WERI-Rb-1 (cell line): ENCODE measurements around the gene MYOZ3.

Experiments
- DNase-seq: peaks from one replicate; pipeline ENCODE4 v3.0.0-alpha.2; 2020
- H3K27ac ChIP-seq: fragments of 250-450 bp; sonication (Bioruptor Pico); 2 replicates; pipeline ENCODE4 v1.5.1; 2020; ENCODE audit warnings: mild to moderate bottlenecking, moderate library complexity
- H3K27me3 ChIP-seq: fragments of 250-450 bp; sonication (Bioruptor Pico); 2 replicates; pipeline ENCODE4 v1.5.1; 2021; ENCODE audit warnings: mild to moderate bottlenecking, low read depth, moderate library complexity; ENCODE audit not compliant: insufficient read depth, severe bottlenecking
- H3K36me3 ChIP-seq: fragments of 250-450 bp; sonication (Bioruptor Pico); 2 replicates; pipeline ENCODE4 v1.5.1; 2020; ENCODE audit warnings: mild to moderate bottlenecking, moderate library complexity
- H3K4me3 ChIP-seq: 2 replicates; pipeline ENCODE4 v1.5.1; 2011; ENCODE audit warnings: low read depth, mild to moderate bottlenecking, control low read depth, low read length
- H3K9me3 ChIP-seq: fragments of 250-450 bp; sonication (Bioruptor Pico); 2 replicates; pipeline ENCODE4 v1.5.1; 2021; ENCODE audit warnings: mild to moderate bottlenecking, moderate library complexity; ENCODE audit not compliant: severe bottlenecking
- TF ChIP-seq, protein P1 (sequence below): IDR thresholded peaks from 2 replicates; pipeline ENCODE4 v1.5.1; 2011; ENCODE audit warnings: low read depth, mild to moderate bottlenecking, control low read depth, inconsistent platforms, low read length

The MYOZ3 gene

DNA sequence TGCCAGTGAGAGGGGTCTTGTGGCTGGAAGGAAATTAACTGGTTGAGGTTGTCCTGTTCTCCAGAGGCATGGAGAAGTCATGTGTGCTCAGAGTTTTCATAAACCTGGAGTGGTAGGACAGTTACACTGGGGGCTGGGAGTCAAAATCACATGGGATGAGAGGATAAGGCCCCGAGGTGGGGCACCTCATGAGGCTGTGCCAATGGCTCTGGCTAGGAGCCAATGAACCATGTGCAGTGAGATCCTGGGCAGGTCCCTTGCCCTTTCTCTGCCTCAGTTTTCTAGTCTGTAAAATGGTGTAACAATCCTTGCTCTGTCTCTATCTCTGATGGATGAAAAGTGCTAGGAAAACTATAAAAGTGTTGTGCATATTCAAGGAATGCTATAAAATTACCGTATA lies 27.6 kb upstream of the MYOZ3 start:
- no peak overlapping the region for H3K4me3 ChIP-seq
- H3K27ac ChIP-seq = no peak overlapping the region
- H3K9me3 ChIP-seq = no peaks in the 10 kb centered on the region
- TF ChIP-seq, protein P1, sequence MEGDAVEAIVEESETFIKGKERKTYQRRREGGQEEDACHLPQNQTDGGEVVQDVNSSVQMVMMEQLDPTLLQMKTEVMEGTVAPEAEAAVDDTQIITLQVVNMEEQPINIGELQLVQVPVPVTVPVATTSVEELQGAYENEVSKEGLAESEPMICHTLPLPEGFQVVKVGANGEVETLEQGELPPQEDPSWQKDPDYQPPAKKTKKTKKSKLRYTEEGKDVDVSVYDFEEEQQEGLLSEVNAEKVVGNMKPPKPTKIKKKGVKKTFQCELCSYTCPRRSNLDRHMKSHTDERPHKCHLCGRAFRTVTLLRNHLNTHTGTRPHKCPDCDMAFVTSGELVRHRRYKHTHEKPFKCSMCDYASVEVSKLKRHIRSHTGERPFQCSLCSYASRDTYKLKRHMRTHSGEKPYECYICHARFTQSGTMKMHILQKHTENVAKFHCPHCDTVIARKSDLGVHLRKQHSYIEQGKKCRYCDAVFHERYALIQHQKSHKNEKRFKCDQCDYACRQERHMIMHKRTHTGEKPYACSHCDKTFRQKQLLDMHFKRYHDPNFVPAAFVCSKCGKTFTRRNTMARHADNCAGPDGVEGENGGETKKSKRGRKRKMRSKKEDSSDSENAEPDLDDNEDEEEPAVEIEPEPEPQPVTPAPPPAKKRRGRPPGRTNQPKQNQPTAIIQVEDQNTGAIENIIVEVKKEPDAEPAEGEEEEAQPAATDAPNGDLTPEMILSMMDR = no peak
- no peak for DNase-seq
- no peaks in the 10 kb centered on the region for H3K27me3 ChIP-seq
- no peaks in the 10 kb centered on the region for H3K36me3 ChIP-seq

DNA sequence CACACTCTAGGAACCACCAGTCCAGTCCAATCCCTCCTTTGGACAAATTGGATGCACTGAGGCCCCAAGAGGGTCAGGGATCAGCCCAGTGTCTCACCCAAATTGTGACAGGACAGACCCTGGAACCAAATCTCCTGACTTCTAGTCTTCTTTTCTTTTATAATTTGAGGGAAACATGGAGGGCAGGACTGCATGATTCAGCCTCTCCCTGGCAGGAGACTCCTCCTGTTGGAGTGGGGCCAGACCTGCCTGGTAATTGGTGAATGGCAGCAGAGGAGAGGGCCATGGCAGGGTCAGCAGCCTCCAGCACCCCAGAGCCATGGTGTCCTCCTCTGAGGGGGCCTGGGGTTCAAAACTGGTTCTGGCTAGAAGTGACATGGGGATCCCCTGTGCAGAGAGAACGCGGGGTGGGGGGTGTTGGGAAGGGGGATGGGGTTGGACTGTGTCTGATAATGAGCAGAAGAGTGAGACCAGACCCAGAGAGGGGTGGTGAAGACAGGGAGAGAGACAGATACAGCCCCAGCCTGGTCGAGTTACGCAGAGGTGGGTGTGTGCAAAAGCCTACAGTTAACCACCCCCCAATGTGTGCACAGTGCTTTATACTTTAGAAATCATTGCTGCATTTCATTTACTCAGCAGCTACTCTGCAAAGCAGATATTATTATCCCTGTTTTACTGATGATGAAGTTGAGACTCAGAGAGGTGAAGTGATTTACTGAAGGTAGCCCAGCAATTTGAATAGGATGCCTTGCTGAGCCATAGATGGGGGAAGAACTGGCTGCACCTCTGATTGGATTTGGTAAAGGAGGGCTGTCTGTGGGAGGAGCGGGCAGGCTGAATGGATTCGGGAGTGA lies 24.4 kb upstream of the MYOZ3 start:
- Histone ChIP-seq H3K27ac (no peak overlapping the region), H3K36me3 (no peaks in the 10 kb centered on the region), H3K4me3 (no peak overlapping the region), H3K9me3 (no peaks in the 10 kb centered on the region), H3K27me3 (no peaks in the 10 kb centered on the region)
- no peak for DNase-seq
- TF ChIP-seq, protein P1 = no peak

DNA sequence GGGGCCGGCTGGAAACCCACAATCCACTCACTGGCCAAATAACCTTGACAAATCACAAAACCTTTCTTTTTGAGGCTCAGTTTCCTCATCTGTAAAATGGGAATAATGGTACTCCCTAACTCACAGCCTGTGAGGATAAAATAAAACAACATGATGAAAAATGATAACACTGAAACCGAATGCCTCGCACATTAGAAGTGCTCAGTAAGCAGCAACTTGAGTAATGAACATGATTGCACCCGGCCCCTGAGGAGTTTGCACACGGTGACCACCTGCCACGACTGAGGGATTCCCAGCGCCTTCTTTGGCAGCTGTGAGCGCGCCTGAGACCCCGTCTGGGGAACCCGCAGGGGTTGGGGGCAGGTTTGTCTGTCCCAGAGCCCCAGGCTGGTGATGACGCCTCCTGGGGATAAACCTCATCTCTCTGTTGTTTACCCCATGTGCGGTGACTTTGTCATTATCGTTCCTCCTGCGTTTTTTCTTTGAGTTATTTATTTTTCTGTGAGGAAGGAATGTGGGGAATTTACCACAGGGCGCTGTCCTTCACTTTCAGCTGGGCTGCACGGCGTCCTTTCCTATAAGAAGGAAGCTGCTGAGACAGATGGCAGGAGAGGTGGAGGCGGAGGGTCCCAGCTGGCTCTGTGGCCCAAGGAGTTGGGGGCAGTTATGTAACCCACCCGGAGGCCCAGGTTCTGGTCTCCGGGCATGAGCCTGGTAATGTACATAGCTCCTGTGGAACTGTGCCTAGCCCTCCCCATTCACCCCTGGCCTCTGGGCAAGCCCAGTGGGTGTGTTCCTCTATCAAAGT lies 23.6 kb upstream of the MYOZ3 start:
- DNase-seq = no peak
- no peaks in the 10 kb centered on the region for H3K27me3 ChIP-seq
- H3K36me3 ChIP-seq = no peaks in the 10 kb centered on the region
- H3K4me3 ChIP-seq = no peak overlapping the region
- H3K9me3 ChIP-seq = no peaks in the 10 kb centered on the region
- TF ChIP-seq, protein P1 = no peak
- no peak overlapping the region for H3K27ac ChIP-seq

DNA sequence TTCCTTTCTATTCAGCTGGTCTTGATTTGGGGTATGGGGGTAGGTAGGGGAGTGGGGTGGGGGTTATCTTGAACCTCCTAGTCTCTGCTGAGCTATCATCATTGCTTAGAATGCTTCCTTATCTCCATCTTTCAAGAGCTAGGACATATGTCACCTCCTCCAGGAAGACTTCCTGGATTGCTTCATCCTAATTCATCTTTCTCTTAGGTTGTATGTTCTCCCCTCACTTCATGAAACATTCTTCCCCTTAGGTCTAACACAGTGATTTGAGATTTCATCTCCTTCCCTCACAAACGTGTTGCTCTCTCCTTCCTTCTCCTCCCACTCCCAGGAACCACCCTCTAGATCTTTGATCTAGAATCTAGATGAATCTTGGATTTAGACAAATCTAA lies 23.0 kb upstream of the MYOZ3 start:
- no peak overlapping the region for H3K27ac ChIP-seq
- TF ChIP-seq, protein P1 = no peak
- no peaks in the 10 kb centered on the region for H3K9me3 ChIP-seq
- no peaks in the 10 kb centered on the region for H3K27me3 ChIP-seq
- no peak for DNase-seq
- H3K36me3 ChIP-seq = no peaks in the 10 kb centered on the region
- H3K4me3 ChIP-seq = no peak overlapping the region

DNA sequence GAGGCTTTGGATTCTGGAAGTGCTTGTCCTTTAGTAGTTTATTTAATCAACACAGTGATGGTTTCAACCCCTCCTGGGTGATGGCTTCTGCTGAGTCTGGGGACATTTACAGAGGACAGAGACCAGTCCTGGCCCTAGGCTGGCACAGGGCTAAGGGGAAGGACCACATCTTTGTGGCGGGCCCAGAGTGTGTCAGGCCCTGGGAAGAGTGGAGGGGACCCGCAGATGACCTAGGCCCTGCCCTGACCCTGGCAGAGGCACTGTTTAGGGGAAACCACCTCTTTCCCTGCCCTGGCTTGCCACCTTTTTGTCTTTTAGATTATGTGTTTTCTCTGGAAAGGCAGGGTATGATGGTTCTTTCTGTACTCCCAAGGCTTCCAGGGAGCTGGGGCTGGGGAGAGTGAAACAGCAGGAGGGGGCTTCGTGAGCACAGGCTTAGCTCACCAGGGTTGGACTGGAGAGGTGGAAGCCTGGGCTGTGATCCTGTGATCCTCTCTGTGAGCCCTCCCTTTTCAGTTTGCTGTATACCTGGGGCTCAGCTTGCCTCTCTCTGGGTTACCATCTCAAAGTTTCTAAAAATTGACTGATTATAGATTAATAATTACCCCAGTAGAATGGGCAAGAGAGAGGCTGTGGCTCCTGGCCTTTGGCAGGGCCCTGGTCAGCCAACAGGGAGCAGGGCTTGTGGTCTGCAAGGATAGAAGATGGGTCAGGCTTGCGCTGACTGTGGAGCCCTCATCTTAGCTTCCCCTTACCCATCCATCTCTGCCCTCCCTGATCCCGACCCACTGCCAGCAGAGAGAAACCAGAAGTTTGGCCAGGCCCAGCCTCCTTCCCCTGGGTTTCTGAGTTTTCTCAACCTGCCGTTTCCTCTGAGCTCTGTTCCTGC lies 22.3 kb upstream of the MYOZ3 start:
- no peaks in the 10 kb centered on the region for H3K9me3 ChIP-seq

More for the DNA sequence above, 22.3 kb upstream of the MYOZ3 start:
- Histone ChIP-seq H3K36me3 (no peaks in the 10 kb centered on the region), H3K27ac (no peak overlapping the region), H3K27me3 (no peaks in the 10 kb centered on the region), H3K4me3 (no peak overlapping the region)
- TF ChIP-seq, protein P1 = no peak
- no peak for DNase-seq
